ENCODE data around the gene ERP44. TPM values are rescaled to one million over a fixed set of nuclear protein-coding genes. Genes with fewer than 3 reads are reported as not detected.

ERP44 gene
- total RNA-seq, 4 donors from 2014 or later: 9.7 to 13.2 (median 12.4) TPM

DNA sequence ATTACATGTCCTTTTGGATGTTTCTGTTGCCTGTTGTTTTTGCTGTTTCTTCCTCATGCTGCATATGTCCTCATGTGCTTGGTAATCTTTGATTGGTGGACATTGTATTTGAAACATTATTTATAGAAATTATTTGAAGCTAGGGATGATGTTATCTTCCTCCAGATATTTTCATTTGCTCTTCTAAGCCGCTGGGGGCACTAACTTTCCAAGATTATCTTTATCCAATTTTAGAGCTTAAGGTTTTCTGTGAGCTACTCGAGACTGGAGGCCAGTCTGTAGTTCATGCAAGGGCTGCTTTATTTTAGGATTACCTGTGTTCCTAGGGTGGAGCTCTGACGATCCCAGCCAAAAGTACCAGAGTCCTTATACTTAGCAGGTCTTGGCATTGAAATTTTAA is 151.4 kb downstream of the ERP44 start:
- Histone ChIP-seq H3K27ac (no peak overlapping the region), H3K9me3 (no peaks in the 10 kb centered on the region), H3K27me3 (no peaks in the 10 kb centered on the region), H3K4me1 (no peaks in the 10 kb centered on the region), H3K4me3 (no peak overlapping the region), H3K36me3 (peaks cover 14% of the 10 kb centered on the region)
- no peak for DNase-seq (ENCODE audit: low spot score in 2 of 2)
- 54% methylated on average over 3 of the region's 3 CpGs for WGBS
- no peak for TF ChIP-seq POLR2A (IDR thresholded peaks at IDR 0.05)
- no peak for TF ChIP-seq EP300 (IDR thresholded peaks at IDR 0.05)
- TF ChIP-seq, protein P1, sequence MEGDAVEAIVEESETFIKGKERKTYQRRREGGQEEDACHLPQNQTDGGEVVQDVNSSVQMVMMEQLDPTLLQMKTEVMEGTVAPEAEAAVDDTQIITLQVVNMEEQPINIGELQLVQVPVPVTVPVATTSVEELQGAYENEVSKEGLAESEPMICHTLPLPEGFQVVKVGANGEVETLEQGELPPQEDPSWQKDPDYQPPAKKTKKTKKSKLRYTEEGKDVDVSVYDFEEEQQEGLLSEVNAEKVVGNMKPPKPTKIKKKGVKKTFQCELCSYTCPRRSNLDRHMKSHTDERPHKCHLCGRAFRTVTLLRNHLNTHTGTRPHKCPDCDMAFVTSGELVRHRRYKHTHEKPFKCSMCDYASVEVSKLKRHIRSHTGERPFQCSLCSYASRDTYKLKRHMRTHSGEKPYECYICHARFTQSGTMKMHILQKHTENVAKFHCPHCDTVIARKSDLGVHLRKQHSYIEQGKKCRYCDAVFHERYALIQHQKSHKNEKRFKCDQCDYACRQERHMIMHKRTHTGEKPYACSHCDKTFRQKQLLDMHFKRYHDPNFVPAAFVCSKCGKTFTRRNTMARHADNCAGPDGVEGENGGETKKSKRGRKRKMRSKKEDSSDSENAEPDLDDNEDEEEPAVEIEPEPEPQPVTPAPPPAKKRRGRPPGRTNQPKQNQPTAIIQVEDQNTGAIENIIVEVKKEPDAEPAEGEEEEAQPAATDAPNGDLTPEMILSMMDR (IDR thresholded peaks at IDR 0.05): no peak
- no peak for TF ChIP-seq POLR2AphosphoS5 (IDR thresholded peaks at IDR 0.05)

DNA sequence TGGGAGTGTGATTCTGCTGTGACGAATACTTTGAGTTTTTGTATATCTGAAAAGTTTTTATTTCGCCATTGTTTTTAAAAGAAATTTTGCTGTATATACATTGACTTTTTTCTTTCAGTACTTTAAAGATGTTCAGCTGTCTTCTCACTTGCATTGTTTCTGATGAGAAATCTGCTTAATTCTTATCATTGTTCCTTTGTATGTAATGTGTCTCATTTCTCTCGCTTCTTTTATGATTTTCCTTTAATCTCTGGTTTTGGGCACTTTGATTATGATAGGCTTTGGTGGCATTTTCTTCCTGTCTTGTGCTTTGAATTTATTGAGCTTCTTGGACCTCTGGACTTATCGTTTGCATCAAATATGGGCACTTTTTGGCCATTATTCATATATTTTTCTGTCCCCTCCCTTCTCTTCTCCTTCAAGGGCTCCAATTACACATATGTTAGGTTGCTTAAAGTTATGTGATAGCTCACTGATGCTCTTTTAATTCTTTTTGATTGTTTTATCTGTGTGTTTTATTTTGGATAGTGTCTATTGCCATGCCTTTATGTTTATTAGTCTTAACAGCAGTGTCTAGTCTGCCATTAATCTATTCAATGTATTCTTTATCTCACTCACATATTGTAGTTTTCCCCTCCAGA is 161.7 kb downstream of the ERP44 start:
- peaks cover 8% of the 10 kb centered on the region for H3K9me3 ChIP-seq
- no peaks in the 10 kb centered on the region for H3K4me1 ChIP-seq
- H3K36me3 ChIP-seq: no peaks in the 10 kb centered on the region
- no peak overlapping the region for H3K27ac ChIP-seq
- TF ChIP-seq POLR2AphosphoS5 (IDR thresholded peaks at IDR 0.05) (no peak), EP300 (IDR thresholded peaks at IDR 0.05) (no peak), POLR2A (IDR thresholded peaks at IDR 0.05) (no peak)
- TF ChIP-seq, protein P1 (IDR thresholded peaks at IDR 0.05): no peak
- H3K4me3 ChIP-seq: no peak overlapping the region
- WGBS: 96% methylated on average over 4 of the region's 4 CpGs
- no peak for DNase-seq (ENCODE audit: low spot score in 2 of 2)
- no peaks in the 10 kb centered on the region for H3K27me3 ChIP-seq

DNA sequence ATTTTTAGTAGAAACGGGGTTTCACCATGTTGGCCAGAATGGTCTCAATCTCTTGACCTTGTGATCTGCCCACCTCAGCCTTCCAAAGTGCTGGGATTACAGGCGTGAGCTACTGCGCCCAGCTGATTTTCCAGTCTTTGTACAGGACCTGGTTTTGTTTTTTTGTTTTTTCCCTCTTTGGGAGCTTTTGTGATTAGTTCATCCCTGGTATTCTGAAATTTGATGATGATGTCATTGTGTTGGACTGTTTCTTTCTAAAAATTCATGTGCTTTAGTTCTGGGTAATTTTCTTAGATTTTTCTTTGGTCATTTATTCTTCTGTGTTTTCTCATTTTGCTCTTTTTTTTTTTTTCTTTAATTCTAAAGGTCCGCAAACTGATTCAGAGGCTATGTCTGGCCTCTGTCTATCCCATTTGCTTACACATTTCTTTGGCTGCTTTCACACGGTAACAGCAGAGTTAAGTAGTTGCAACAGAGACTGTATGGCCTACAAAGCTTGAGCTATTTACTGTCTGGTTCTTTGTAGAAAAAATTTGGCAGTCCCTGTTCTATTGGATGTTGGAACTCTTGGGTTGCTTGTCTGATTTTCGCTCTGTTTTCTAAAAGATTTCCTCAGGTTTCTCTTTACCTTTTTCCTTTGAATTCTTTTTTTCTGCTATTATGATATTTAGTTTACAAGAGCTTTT is 167.5 kb downstream of the ERP44 start:
- Histone ChIP-seq H3K27ac (no peak overlapping the region), H3K9me3 (no peaks in the 10 kb centered on the region), H3K4me1 (no peaks in the 10 kb centered on the region), H3K27me3 (no peaks in the 10 kb centered on the region), H3K4me3 (no peak overlapping the region), H3K36me3 (peaks cover 18% of the 10 kb centered on the region)
- 94% methylated on average over 6 of the region's 6 CpGs for WGBS
- no peak for DNase-seq (ENCODE audit: low spot score in 2 of 2)
- no peak for TF ChIP-seq EP300 (IDR thresholded peaks at IDR 0.05)
- TF ChIP-seq POLR2AphosphoS5 (IDR thresholded peaks at IDR 0.05): no peak
- TF ChIP-seq, protein P1 (IDR thresholded peaks at IDR 0.05): no peak
- no peak for TF ChIP-seq POLR2A (IDR thresholded peaks at IDR 0.05)

DNA sequence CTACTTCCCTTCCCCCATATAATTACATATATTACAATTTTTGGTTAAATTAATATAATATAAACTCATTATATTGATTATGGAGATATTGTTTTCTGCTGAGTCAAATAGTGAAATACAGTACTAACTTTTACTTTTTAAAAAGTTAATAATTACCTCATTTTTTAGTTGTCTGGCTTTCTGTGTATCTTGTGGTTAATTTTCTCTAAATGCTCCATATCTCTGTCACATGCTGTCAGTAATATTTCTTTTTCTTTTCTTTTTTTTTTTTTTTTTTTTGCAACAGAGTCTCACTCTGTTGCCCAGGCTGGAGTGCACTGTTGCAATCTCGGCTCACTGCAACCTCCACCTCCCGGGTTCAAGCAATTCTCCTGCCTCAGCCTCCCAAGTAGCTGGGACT is 169.1 kb downstream of the ERP44 start:
- Histone ChIP-seq H3K4me1 (no peaks in the 10 kb centered on the region), H3K36me3 (peaks cover 20% of the 10 kb centered on the region), H3K27ac (no peak overlapping the region), H3K27me3 (no peaks in the 10 kb centered on the region), H3K4me3 (no peak overlapping the region), H3K9me3 (no peaks in the 10 kb centered on the region)
- no peak for DNase-seq (ENCODE audit: low spot score in 2 of 2)
- TF ChIP-seq POLR2AphosphoS5 (IDR thresholded peaks at IDR 0.05): no peak
- TF ChIP-seq, protein P1 (IDR thresholded peaks at IDR 0.05): no peak
- no peak for TF ChIP-seq POLR2A (IDR thresholded peaks at IDR 0.05)
- no peak for TF ChIP-seq EP300 (IDR thresholded peaks at IDR 0.05)
- 95% methylated on average over 2 of the region's 2 CpGs for WGBS

Other genes with a start within 250 kb of the ERP44 start
- gene STX17, start 192.3 kb downstream of the ERP44 start, total RNA-seq: 10 to 100 TPM; 34.6 to 66.9 (median 43.3) TPM
- 10 to 100 TPM; 12.8 to 22.8 (median 18.2) TPM for gene INVS, start 243 bp upstream of the ERP44 start, total RNA-seq

Measured in suprapubic skin (tissue), 4 donors.